PFSK-1 (cell line): ENCODE results near the gene PLPPR1.

ENCODE experiments used
- POLR2AphosphoS5 ChIP-seq: IDR thresholded peaks from 2 replicates; pipeline ENCODE4 v1.6.1; 2012; ENCODE audit warnings: low read depth, mild to moderate bottlenecking, control low read depth, low read length, moderate library complexity
- SIN3A ChIP-seq: IDR thresholded peaks from 2 replicates; pipeline ENCODE4 v1.6.1; 2012; ENCODE audit warnings: mild to moderate bottlenecking, low read length, moderate library complexity, borderline replicate concordance; ENCODE audit not compliant: insufficient read depth
- TAF1 ChIP-seq: IDR thresholded peaks from 2 replicates; pipeline ENCODE4 v1.6.1; 2012; ENCODE audit warnings: low read length, control low read depth, borderline replicate concordance; ENCODE audit not compliant: insufficient read depth
- TF ChIP-seq, protein P1 (sequence below), 2 experiments: IDR thresholded peaks; 2 replicates each; pipeline versions ENCODE4 v1.6.1 to v1.8.0; 2011 to 2012; ENCODE audit warnings: low read depth in 2 of 2, low read length in 2 of 2, control low read depth in 1 of 2, inconsistent platforms in 1 of 2, mild to moderate bottlenecking in 1 of 2, moderate library complexity in 1 of 2; ENCODE audit not compliant: insufficient read depth in 1 of 2

GRCh38 chr9:101148344-101148743 is 119.8 kb downstream of the PLPPR1 start:
- TF ChIP-seq, protein P1, sequence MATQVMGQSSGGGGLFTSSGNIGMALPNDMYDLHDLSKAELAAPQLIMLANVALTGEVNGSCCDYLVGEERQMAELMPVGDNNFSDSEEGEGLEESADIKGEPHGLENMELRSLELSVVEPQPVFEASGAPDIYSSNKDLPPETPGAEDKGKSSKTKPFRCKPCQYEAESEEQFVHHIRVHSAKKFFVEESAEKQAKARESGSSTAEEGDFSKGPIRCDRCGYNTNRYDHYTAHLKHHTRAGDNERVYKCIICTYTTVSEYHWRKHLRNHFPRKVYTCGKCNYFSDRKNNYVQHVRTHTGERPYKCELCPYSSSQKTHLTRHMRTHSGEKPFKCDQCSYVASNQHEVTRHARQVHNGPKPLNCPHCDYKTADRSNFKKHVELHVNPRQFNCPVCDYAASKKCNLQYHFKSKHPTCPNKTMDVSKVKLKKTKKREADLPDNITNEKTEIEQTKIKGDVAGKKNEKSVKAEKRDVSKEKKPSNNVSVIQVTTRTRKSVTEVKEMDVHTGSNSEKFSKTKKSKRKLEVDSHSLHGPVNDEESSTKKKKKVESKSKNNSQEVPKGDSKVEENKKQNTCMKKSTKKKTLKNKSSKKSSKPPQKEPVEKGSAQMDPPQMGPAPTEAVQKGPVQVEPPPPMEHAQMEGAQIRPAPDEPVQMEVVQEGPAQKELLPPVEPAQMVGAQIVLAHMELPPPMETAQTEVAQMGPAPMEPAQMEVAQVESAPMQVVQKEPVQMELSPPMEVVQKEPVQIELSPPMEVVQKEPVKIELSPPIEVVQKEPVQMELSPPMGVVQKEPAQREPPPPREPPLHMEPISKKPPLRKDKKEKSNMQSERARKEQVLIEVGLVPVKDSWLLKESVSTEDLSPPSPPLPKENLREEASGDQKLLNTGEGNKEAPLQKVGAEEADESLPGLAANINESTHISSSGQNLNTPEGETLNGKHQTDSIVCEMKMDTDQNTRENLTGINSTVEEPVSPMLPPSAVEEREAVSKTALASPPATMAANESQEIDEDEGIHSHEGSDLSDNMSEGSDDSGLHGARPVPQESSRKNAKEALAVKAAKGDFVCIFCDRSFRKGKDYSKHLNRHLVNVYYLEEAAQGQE (IDR thresholded peaks at IDR 0.05; ENCODE audit: insufficient read depth in 1 of 2, low read depth in 2 of 2, low read length in 2 of 2), result no peak
- TF ChIP-seq POLR2AphosphoS5, result no peak
- no peak for TF ChIP-seq SIN3A
- no peak for TF ChIP-seq TAF1
